Uterus (tissue), 2 donors: ENCODE results near the gene NDFIP2.

Experiments used
- POLR2A ChIP-seq, 2 donors: fragments of 450-650 bp; IDR thresholded peaks; one replicate each; pipeline ENCODE4 v1.6.1; 2016; ENCODE audit warnings: antibody characterized with exemption in 2 of 2, mild to moderate bottlenecking in 1 of 2, moderate library complexity in 1 of 2
- TF ChIP-seq, protein P1 (sequence below), 4 experiments: fragments of 200-600 bp in 2 of 4; fragments of 450-650 bp in 2 of 4; sonication (generic) in 2 of 4; IDR thresholded peaks; one replicate each; pipeline ENCODE4 v1.5.1; 2016 to 2019; ENCODE audit warnings: antibody characterized with exemption in 4 of 4, mild to moderate bottlenecking in 2 of 4, moderate library complexity in 1 of 4

DNA sequence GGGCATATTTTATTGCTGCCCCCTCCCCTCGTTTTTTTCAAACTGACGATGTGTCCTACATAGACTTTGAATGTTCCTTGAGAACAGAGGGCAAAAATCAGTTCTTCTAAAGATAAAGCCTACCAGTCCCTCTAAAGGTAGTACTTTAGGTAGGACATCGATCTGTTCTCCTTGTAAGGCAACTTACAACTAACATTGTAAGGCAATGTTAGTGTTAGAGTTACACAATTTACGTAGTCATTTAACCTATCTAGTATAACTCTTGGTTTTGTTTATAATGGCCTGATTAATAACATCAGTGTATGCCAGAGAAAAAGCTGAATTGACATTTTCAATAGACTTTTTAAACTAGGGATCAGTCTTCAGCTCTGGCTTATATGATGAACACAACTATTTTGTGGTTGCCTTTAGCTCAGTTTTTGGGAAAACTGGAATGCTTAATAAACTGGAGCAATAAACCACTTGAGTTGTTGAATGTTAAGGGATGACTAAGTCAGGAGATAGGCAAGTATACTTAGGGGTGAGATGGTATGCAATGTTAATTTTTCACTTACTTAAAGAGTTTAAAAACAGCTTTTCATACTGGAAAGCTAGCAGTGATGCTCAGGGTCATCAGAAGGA, 2.2 kb downstream of the NDFIP2 start:
- no peak for TF ChIP-seq POLR2A (IDR thresholded peaks at IDR 0.05)
- TF ChIP-seq, protein P1, sequence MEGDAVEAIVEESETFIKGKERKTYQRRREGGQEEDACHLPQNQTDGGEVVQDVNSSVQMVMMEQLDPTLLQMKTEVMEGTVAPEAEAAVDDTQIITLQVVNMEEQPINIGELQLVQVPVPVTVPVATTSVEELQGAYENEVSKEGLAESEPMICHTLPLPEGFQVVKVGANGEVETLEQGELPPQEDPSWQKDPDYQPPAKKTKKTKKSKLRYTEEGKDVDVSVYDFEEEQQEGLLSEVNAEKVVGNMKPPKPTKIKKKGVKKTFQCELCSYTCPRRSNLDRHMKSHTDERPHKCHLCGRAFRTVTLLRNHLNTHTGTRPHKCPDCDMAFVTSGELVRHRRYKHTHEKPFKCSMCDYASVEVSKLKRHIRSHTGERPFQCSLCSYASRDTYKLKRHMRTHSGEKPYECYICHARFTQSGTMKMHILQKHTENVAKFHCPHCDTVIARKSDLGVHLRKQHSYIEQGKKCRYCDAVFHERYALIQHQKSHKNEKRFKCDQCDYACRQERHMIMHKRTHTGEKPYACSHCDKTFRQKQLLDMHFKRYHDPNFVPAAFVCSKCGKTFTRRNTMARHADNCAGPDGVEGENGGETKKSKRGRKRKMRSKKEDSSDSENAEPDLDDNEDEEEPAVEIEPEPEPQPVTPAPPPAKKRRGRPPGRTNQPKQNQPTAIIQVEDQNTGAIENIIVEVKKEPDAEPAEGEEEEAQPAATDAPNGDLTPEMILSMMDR (IDR thresholded peaks at IDR 0.05), result no peak
